ENCODE data around the gene GNAQ. TPM values are rescaled to one million over a fixed set of nuclear protein-coding genes. Genes with fewer than 3 reads are reported as not detected.
A peak's percentile ranks its signal among the peaks of the same experiment; 100 is the strongest.

The GNAQ gene
- total and polyA plus RNA-seq, 8 donors: 13.1 to 75.3 (median 38.5) TPM

DNA sequence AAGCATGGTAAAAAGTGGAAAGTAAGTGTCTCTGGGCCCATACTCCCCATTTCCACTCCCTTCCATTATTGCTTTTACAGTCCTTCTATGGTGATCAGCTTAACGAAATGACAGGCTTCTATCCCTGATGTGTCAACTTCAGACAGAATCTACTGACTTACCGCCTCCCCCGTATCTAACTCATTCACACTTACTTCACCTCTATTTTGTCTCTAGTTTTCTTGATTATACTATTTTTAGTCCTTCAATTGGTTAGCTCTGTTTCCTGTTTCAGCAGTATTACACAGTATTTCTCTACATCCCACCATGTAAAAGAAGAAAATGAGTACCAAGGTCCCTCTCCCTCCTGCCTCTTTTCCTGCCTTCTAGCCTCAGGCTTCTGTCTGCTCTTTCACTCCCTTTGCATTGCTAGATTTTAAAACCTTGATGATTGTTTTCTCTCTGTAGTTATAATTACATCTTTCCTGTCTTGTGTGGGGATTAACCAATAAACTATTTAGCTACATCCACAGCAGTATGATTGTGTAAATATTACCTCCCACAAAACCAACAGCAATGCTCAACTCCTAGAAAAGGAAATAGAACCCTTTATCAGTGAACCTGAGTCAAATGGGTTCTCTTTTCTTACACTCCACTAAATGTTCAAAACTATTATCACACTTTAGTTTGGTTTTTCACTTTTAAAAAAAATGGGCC lies 53.4 kb downstream of the GNAQ start:
- no peak for TF ChIP-seq POLR2A (IDR thresholded peaks at IDR 0.05)
- TF ChIP-seq POLR2AphosphoS5 (IDR thresholded peaks at IDR 0.05): peak in 2 of 3 donors; percentile 12 to 23
- TF ChIP-seq, protein P1, sequence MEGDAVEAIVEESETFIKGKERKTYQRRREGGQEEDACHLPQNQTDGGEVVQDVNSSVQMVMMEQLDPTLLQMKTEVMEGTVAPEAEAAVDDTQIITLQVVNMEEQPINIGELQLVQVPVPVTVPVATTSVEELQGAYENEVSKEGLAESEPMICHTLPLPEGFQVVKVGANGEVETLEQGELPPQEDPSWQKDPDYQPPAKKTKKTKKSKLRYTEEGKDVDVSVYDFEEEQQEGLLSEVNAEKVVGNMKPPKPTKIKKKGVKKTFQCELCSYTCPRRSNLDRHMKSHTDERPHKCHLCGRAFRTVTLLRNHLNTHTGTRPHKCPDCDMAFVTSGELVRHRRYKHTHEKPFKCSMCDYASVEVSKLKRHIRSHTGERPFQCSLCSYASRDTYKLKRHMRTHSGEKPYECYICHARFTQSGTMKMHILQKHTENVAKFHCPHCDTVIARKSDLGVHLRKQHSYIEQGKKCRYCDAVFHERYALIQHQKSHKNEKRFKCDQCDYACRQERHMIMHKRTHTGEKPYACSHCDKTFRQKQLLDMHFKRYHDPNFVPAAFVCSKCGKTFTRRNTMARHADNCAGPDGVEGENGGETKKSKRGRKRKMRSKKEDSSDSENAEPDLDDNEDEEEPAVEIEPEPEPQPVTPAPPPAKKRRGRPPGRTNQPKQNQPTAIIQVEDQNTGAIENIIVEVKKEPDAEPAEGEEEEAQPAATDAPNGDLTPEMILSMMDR (IDR thresholded peaks at IDR 0.05): no peak
- no peak for TF ChIP-seq EP300 (IDR thresholded peaks at IDR 0.05)
- Histone ChIP-seq H3K27me3 (no peaks in the 10 kb centered on the region), H3K27ac (peak overlapping the region; percentile 58 to 83 (median 75)), H3K9me3 (no peaks in the 10 kb centered on the region), H3K4me3 (no peak overlapping the region), H3K36me3 (no peaks in the 10 kb centered on the region), H3K4me1 (peaks cover 49 to 97% (median 77%) of the 10 kb centered on the region in 4 donors)
- DNase-seq: no peak
- intact Hi-C loops (cut with DNase I; ENCODE audit: low total_unique reads): loop anchor here (10.0 kb wide), 1 partner anchor 57 kb away; the partner anchor contains the start of gene GNAQ
- 62 to 72% (median 69%) methylated on average over 3 of the region's 3 CpGs for WGBS, 5 donors

DNA sequence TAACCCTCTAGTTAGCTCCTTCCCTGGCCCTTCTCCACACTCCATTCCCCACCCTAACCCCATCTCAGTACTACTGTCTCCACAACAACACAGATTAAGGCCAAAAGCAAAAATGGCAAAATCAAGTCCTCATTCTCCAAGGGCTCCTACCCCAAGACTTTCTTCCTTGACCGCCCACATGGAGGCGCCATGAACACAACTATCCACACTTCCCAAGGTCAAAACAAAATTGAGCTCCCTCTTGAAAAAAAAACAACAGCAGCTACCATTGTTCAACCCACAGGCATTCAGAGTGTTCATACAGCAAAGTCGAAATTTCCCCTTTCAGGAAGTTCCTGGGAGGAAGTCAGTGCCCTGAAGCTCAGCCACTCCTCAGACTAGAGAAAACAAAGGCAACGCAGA lies 54.4 kb downstream of the GNAQ start:
- Histone ChIP-seq H3K9me3 (no peaks in the 10 kb centered on the region), H3K27me3 (no peaks in the 10 kb centered on the region), H3K27ac (peak overlapping the region; percentile 11 to 76 (median 65)), H3K4me3 (no peak overlapping the region), H3K4me1 (peaks cover 45 to 89% (median 68%) of the 10 kb centered on the region in 4 donors), H3K36me3 (no peaks in the 10 kb centered on the region)
- peak; percentile 66 to 76 for DNase-seq
- WGBS, 5 donors: 30 to 40% (median 37%) methylated on average over 4 of the region's 4 CpGs
- TF ChIP-seq POLR2AphosphoS5 (IDR thresholded peaks at IDR 0.05) (peak in 2 of 3 donors; percentile 6 to 44), EP300 (IDR thresholded peaks at IDR 0.05) (no peak)
- TF ChIP-seq, protein P1 (IDR thresholded peaks at IDR 0.05): peak in 4 of 7 experiments; percentile 17 to 60 (median 49)
- intact Hi-C loops (cut with DNase I; ENCODE audit: low total_unique reads): loop anchor here (10.0 kb wide), 1 partner anchor 58 kb away; the partner anchor contains the start of gene GNAQ

DNA sequence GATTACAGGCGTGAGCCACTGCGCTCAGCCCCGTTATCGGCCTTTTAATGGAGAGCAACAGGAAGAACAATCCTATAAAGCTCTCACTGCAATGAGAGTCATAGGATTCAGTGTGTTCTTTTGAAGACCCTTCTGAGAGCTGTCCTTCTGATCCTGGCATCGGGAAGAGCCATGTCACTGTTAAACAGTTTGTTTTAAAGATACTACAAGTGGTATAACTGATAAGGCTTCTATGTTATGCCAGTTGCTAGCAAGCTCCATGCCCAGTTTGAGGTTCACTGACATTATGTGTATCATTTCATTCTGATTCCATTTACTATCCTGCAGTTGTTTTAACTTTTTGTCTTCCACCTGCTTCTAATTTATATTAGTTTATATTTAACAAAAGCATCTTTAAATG lies 55.8 kb downstream of the GNAQ start:
- TF ChIP-seq POLR2A (IDR thresholded peaks at IDR 0.05) (no peak), EP300 (IDR thresholded peaks at IDR 0.05) (no peak), POLR2AphosphoS5 (IDR thresholded peaks at IDR 0.05) (no peak)
- TF ChIP-seq, protein P1 (IDR thresholded peaks at IDR 0.05): no peak
- no peaks in the 10 kb centered on the region for H3K27me3 ChIP-seq
- H3K4me1 ChIP-seq: peaks cover 31 to 75% (median 55%) of the 10 kb centered on the region in 4 donors
- H3K9me3 ChIP-seq: no peaks in the 10 kb centered on the region
- no peak for DNase-seq
- H3K27ac ChIP-seq: peak overlapping the region in 3 of 5 donors; percentile 0 to 54 (median 41)
- 29 to 70% (median 53%) methylated on average over 5 of the region's 5 CpGs for WGBS, 5 donors
- intact Hi-C loops (cut with DNase I; ENCODE audit: low total_unique reads): loop anchor here (10.0 kb wide), 1 partner anchor 59 kb away; the partner anchor contains the start of gene GNAQ
- H3K4me3 ChIP-seq: no peak overlapping the region
- no peaks in the 10 kb centered on the region for H3K36me3 ChIP-seq

DNA sequence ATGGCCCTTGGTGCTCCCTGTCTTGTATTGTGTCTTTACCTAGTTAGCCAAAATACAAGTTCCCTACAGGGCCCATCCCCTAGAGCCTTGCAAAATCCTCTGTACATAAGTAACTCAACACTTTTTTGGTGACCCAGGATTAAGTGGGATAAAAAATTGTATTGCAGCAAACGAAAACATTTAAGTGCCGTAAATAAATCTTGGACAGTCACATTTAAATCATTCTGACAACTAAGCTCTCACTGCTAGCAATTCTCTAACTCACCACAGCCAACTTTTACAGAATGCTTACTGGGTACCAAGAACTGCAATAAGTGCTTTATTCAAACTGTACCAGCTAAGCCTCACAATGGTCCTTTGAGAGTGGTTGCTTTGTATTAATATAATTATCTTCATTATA lies 56.6 kb downstream of the GNAQ start:
- H3K4me1 ChIP-seq: peaks cover 27 to 71% (median 49%) of the 10 kb centered on the region in 4 donors
- H3K36me3 ChIP-seq: no peaks in the 10 kb centered on the region
- DNase-seq: no peak
- WGBS, 5 donors: 23 to 48% (median 37%) methylated on average over 2 of the region's 2 CpGs
- TF ChIP-seq POLR2AphosphoS5 (IDR thresholded peaks at IDR 0.05): no peak
- TF ChIP-seq, protein P1 (IDR thresholded peaks at IDR 0.05): peak in 1 of 7 experiments; percentile 10
- TF ChIP-seq EP300 (IDR thresholded peaks at IDR 0.05): no peak
- H3K27me3 ChIP-seq: no peaks in the 10 kb centered on the region
- intact Hi-C loops (cut with DNase I; ENCODE audit: low total_unique reads): loop anchor here (10.0 kb wide), 1 partner anchor 60 kb away; the partner anchor contains the start of gene GNAQ
- peak overlapping the region in 2 of 5 donors; percentile 41 to 54 for H3K27ac ChIP-seq
- H3K9me3 ChIP-seq: no peaks in the 10 kb centered on the region
- no peak overlapping the region for H3K4me3 ChIP-seq
